Adrenal gland (tissue), 5 donors: ENCODE measurements around the gene VSIG10.

Experiments
- POLR2A ChIP-seq, 2 donors: fragments of 450-650 bp; IDR thresholded peaks; one replicate each; pipeline ENCODE4 v1.6.1; 2017; ENCODE audit warnings: antibody characterized with exemption in 2 of 2, mild to moderate bottlenecking in 2 of 2, moderate library complexity in 1 of 2
- TF ChIP-seq, protein P1 (sequence below), 6 experiments: fragments of 450-650 bp in 4 of 6; fragments of 200-600 bp in 2 of 6; sonication (generic) in 1 of 6; IDR thresholded peaks; 1 replicate in 5 of 6; 2 replicates in 1 of 6; pipeline versions ENCODE4 v1.5.1 to v1.8.0; 2016 to 2021; ENCODE audit warnings: antibody characterized with exemption in 6 of 6, mild to moderate bottlenecking in 2 of 6, moderate library complexity in 1 of 6
- donor health status: DM: no; HTN: no; CAD: no.

DNA sequence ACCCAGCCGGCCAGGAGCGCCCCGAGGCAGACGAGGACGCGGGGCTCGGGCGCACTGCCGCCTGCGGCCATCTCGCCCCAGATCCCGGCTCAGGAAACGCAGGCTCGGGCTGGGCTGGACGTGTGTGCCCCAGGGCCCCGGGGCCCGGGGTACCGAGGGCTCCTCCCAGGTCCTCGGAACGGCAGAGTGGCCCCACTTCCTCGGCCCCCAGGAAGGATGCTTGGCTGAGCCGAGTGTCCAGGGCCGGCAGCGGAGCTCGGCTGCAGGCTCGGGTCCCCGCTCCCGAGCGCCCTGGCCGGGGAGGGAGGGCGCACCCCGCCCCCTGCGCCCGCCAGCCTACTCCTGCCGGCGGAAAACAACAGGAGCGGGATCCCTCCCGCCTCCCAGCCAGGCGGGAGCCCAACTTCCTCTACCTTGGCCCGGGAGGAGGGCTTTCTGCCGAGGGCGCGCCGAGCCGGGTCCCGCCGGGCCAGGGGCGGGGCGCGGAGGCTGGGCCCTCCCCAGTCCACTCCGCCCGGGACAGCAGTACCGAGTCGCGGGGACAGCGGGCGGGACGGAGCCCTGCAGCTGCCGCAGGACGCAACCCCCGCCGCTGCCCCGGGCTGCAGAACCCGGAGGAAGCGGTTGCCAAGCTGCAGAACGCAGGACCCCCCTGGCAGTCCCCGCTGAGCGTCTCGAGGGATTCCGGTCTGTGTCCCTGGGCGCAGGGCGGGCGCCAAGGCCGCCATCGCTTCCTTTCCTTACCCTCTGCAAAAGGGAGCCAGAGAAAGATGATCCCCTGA lies at the start of gene VSIG10:
- TF ChIP-seq, protein P1, sequence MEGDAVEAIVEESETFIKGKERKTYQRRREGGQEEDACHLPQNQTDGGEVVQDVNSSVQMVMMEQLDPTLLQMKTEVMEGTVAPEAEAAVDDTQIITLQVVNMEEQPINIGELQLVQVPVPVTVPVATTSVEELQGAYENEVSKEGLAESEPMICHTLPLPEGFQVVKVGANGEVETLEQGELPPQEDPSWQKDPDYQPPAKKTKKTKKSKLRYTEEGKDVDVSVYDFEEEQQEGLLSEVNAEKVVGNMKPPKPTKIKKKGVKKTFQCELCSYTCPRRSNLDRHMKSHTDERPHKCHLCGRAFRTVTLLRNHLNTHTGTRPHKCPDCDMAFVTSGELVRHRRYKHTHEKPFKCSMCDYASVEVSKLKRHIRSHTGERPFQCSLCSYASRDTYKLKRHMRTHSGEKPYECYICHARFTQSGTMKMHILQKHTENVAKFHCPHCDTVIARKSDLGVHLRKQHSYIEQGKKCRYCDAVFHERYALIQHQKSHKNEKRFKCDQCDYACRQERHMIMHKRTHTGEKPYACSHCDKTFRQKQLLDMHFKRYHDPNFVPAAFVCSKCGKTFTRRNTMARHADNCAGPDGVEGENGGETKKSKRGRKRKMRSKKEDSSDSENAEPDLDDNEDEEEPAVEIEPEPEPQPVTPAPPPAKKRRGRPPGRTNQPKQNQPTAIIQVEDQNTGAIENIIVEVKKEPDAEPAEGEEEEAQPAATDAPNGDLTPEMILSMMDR (IDR thresholded peaks at IDR 0.05) = no peak
- TF ChIP-seq POLR2A (IDR thresholded peaks at IDR 0.05) = peak; percentile 41 to 90
